GM23338 (cell line): ENCODE data around the gene CCDC184. TPM values are rescaled to one million over a fixed set of nuclear protein-coding genes. Genes with fewer than 3 reads are reported as not detected.

Experiments
- ATAC-seq: fragments of 200-7000 bp; cut with Tn5 transposase; 3 replicates; pipeline ENCODE4 v1.9.1; 2020
- DNase-seq: peaks from one replicate; pipeline ENCODE4 v3.0.0-alpha.2; 2015; ENCODE audit warnings: low spot score
- H2AFZ ChIP-seq: fragments of 200-600 bp; sonication (generic); 2 replicates; pipeline ENCODE4 v1.8.0; 2016; ENCODE audit warnings: antibody characterized with exemption, mild to moderate bottlenecking, moderate library complexity
- H3F3A ChIP-seq: fragments of 200-600 bp; sonication (generic); replicated peaks from 2 replicates; pipeline ENCODE4 v1.8.0; 2017; ENCODE audit warnings: antibody characterized with exemption, mixed run types, low read depth
- H3K27ac ChIP-seq: fragments of 200-600 bp; sonication (generic); 2 replicates; pipeline ENCODE4 v1.6.1; 2016; ENCODE audit warnings: low read depth
- H3K27me3 ChIP-seq: fragments of 200-600 bp; sonication (generic); 2 replicates; pipeline ENCODE4 v1.8.0; 2016; ENCODE audit warnings: mild to moderate bottlenecking, mixed run types, moderate library complexity; ENCODE audit not compliant: insufficient read depth
- H3K36me3 ChIP-seq: fragments of 200-600 bp; sonication (generic); 2 replicates; pipeline ENCODE4 v1.8.0; 2016; ENCODE audit warnings: mild to moderate bottlenecking; ENCODE audit not compliant: insufficient read depth
- H3K4me1 ChIP-seq: fragments of 200-600 bp; sonication (generic); 2 replicates; pipeline ENCODE4 v1.8.0; 2016; ENCODE audit warnings: mild to moderate bottlenecking, moderate library complexity; ENCODE audit not compliant: insufficient read depth
- H3K4me2 ChIP-seq: fragments of 200-600 bp; sonication (generic); 2 replicates; pipeline ENCODE4 v1.7.1; 2017; ENCODE audit warnings: mixed run types
- H3K4me3 ChIP-seq: fragments of 200-600 bp; sonication (generic); 2 replicates; pipeline ENCODE4 v1.6.1; 2016; ENCODE audit warnings: mixed run types
- H3K79me2 ChIP-seq: fragments of 200-600 bp; sonication (generic); replicated peaks from 2 replicates; pipeline ENCODE4 v1.8.0; 2017; ENCODE audit warnings: mild to moderate bottlenecking; ENCODE audit not compliant: insufficient read depth
- H3K9me2 ChIP-seq: fragments of 200-600 bp; sonication (generic); 2 replicates; pipeline ENCODE4 v1.8.0; 2017; ENCODE audit not compliant: insufficient read depth
- H4K20me1 ChIP-seq: fragments of 200-600 bp; sonication (generic); replicated peaks from 2 replicates; pipeline ENCODE4 v1.8.0; 2017; ENCODE audit warnings: mild to moderate bottlenecking; ENCODE audit not compliant: insufficient read depth
- H3K27ac Mint-ChIP-seq: 2 replicates; pipeline ENCODE4 v1.8.0; 2020; ENCODE audit warnings: inconsistent platforms, mild to moderate bottlenecking, moderate library complexity, mixed read lengths
- H3K27me3 Mint-ChIP-seq: 3 replicates; pipeline ENCODE4 v1.8.0; 2022; ENCODE audit warnings: low read depth, mild to moderate bottlenecking, moderate library complexity, mixed read lengths, inconsistent platforms; ENCODE audit not compliant: insufficient read depth, poor library complexity
- H3K36me3 Mint-ChIP-seq: 3 replicates; pipeline ENCODE4 v1.8.0; 2021; ENCODE audit warnings: low read depth, mild to moderate bottlenecking, inconsistent platforms, moderate library complexity, mixed read lengths
- H3K4me1 Mint-ChIP-seq: 3 replicates; pipeline ENCODE4 v1.8.0; 2020; ENCODE audit warnings: mild to moderate bottlenecking, inconsistent platforms, mixed read lengths
- H3K4me3 Mint-ChIP-seq: 3 replicates; pipeline ENCODE4 v1.8.0; 2021; ENCODE audit warnings: moderate library complexity, mild to moderate bottlenecking, inconsistent platforms, mixed read lengths
- H3K9me3 Mint-ChIP-seq: 3 replicates; pipeline ENCODE4 v1.8.0; 2020; ENCODE audit warnings: moderate library complexity, mild to moderate bottlenecking, inconsistent platforms, mixed read lengths
- CREB1 ChIP-seq: fragments of 250-450 bp; sonication (Bioruptor Pico); IDR thresholded peaks from 2 replicates; pipeline ENCODE4 v1.5.0; 2020; ENCODE audit warnings: low read depth, mild to moderate bottlenecking, moderate library complexity
- ETS1 ChIP-seq: IDR thresholded peaks from 2 replicates; pipeline ENCODE4 v1.6.1; 2016; ENCODE audit warnings: antibody characterized with exemption
- EZH2phosphoT487 ChIP-seq: fragments of 200-600 bp; sonication (generic); IDR thresholded peaks from one replicate; pipeline ENCODE4 v1.8.1; 2018; ENCODE audit warnings: antibody characterized with exemption; ENCODE audit not compliant: unreplicated experiment
- JUNB ChIP-seq: IDR thresholded peaks from one replicate; pipeline ENCODE4 v1.6.1; 2016; ENCODE audit warnings: antibody characterized with exemption; ENCODE audit not compliant: unreplicated experiment
- NANOG ChIP-seq: IDR thresholded peaks from 2 replicates; pipeline ENCODE4 v1.6.1; 2016; ENCODE audit warnings: antibody characterized with exemption, borderline replicate concordance
- POLR2AphosphoS5 ChIP-seq: IDR thresholded peaks from 2 replicates; pipeline ENCODE4 v1.6.1; 2016; ENCODE audit warnings: antibody characterized with exemption, low read depth
- REST ChIP-seq: IDR thresholded peaks from one replicate; pipeline ENCODE4 v1.6.1; 2018; ENCODE audit warnings: antibody characterized with exemption; ENCODE audit not compliant: unreplicated experiment
- STAT1 ChIP-seq: IDR thresholded peaks from one replicate; pipeline ENCODE4 v1.6.1; 2016; ENCODE audit warnings: antibody characterized with exemption; ENCODE audit not compliant: unreplicated experiment
- ZNF114 ChIP-seq: fragments of 250-450 bp; sonication (Bioruptor Pico); IDR thresholded peaks from 2 replicates; pipeline ENCODE4 v1.5.0; 2020; ENCODE audit warnings: mild to moderate bottlenecking, moderate library complexity
- ZNF462 ChIP-seq: fragments of 250-450 bp; sonication (Bioruptor Pico); IDR thresholded peaks from 2 replicates; pipeline ENCODE4 v1.5.0; 2020; ENCODE audit warnings: mild to moderate bottlenecking, moderate library complexity
- polyA plus RNA-seq: library from polyadenylated mRNA; unstranded; fragments of >200 nt; fragmentation: Nextera tagmentation; extraction: Ambion mirVana; gene quantifications from 2 replicates; pipeline ENCODE4 v1.2.1, GENCODE V29; 2016
- total RNA-seq: library from RNA; depleted of rRNA; stranded (reverse); fragments of >200 nt; shearing (Covaris generic); gene quantifications from 2 replicates; pipeline ENCODE4 v1.2.3, GENCODE V29; 2014

CCDC184 gene
- total and polyA plus RNA-seq, 2 experiments from 2014 or later, result 1.8 to 2.8 TPM

GRCh38 chr12:48175613-48176416 lies 7.6 kb upstream of the CCDC184 start:
- Histone ChIP-seq H3F3A (no peaks in the 10 kb centered on the region), H3K27ac (peak overlapping the region; percentile 5), H3K4me1 (peaks cover 20% of the 10 kb centered on the region), H3K4me3 (peak overlapping the region; percentile 26), H2AFZ (peak overlapping the region; percentile 0; the same call in 1 of the 2 replicates), H3K79me2 (no peaks in the 10 kb centered on the region), H4K20me1 (no peaks in the 10 kb centered on the region), H3K36me3 (no peaks in the 10 kb centered on the region), H3K4me2 (peak overlapping the region; percentile 39), H3K27me3 (peaks cover 13% of the 10 kb centered on the region; the same call in 1 of the 2 replicates), H3K9me2 (no peaks in the 10 kb centered on the region)
- peak overlapping the region; percentile 61 for H3K4me3 Mint-ChIP-seq
- no peaks in the 10 kb centered on the region for H3K36me3 Mint-ChIP-seq
- H3K27me3 Mint-ChIP-seq, result peaks cover 3% of the 10 kb centered on the region
- peak; percentile 84 for ATAC-seq
- DNase-seq, result peak; percentile 63
- no peak for TF ChIP-seq NANOG
- TF ChIP-seq EZH2phosphoT487, result no peak
- no peak; the same call in 1 of the 2 replicates for TF ChIP-seq POLR2AphosphoS5
- no peak for TF ChIP-seq ZNF462
- TF ChIP-seq ETS1, result no peak
- no peak for TF ChIP-seq STAT1
- TF ChIP-seq REST, result no peak
- TF ChIP-seq CREB1 (CRISPR knock-in tag), result no peak
- no peak for TF ChIP-seq ZNF114
- no peak for TF ChIP-seq JUNB
- peaks cover 31% of the 10 kb centered on the region for H3K4me1 Mint-ChIP-seq
- H3K9me3 Mint-ChIP-seq, result no peaks in the 10 kb centered on the region
- peak overlapping the region; percentile 76 for H3K27ac Mint-ChIP-seq
